B cell (primary cell): ENCODE measurements around the gene FRK. TPM values are rescaled to one million over a fixed set of nuclear protein-coding genes. Genes with fewer than 3 reads are reported as not detected.

Source experiments
- ATAC-seq: fragments of 200-7000 bp; cut with Tn5 transposase; one replicate; pipeline ENCODE4 v1.10.0; 2021; ENCODE audit warnings: low read depth, mild to moderate bottlenecking, moderate number of reproducible peaks, moderate library complexity
- CTCF ChIA-PET: fragments of 350-600 bp; sonication (Branson Sonifier 250); formaldehyde crosslinking; loops from one replicate; lab custom pipeline; 2021; ENCODE audit warnings: antibody characterized with exemption, inconsistent platforms; lab: Charles Lee
- POLR2A ChIA-PET: fragments of 350-600 bp; sonication (Branson Sonifier 250); formaldehyde crosslinking; loops from one replicate; lab custom pipeline; 2021; ENCODE audit warnings: antibody characterized with exemption; lab: Charles Lee
- DNase-seq: peaks from one replicate; pipeline ENCODE4 v3.0.0; 2013
- H2AFZ ChIP-seq: 2 replicates; pipeline ENCODE4 v1.6.1; 2012; ENCODE audit warnings: mild to moderate bottlenecking, low read depth, low read length; ENCODE audit not compliant: insufficient read depth, poor library complexity, severe bottlenecking
- H3K27ac ChIP-seq, 2 donors: 1 replicate in 1 of 2; 2 replicates in 1 of 2; pipeline ENCODE4 v1.5.1; 2012 to 2013; ENCODE audit warnings: low read length in 2 of 2, mild to moderate bottlenecking in 2 of 2, moderate library complexity in 1 of 2
- H3K27me3 ChIP-seq, 4 experiments: fragments of 200-600 bp in 1 of 4; sonication (generic) in 1 of 4; replicated peaks in 1 of 4; 1 replicate in 2 of 4; 2 replicates in 2 of 4; pipeline versions ENCODE4 v1.6.1 to v1.7.0; 2013 to 2016; ENCODE audit warnings: low read length in 3 of 4, mild to moderate bottlenecking in 2 of 4, mixed read lengths in 1 of 4, moderate library complexity in 1 of 4; ENCODE audit not compliant: insufficient read depth in 4 of 4, control insufficient read depth in 3 of 4; ENCODE audit errors: control extremely low read depth in 1 of 4
- H3K36me3 ChIP-seq, 2 experiments: replicated peaks in 1 of 2; 1 replicate in 1 of 2; 2 replicates in 1 of 2; pipeline versions ENCODE4 v1.6.1 to v1.7.1; 2013; ENCODE audit warnings: low read length in 1 of 2; ENCODE audit not compliant: insufficient read depth in 2 of 2, control insufficient read depth in 1 of 2; ENCODE audit errors: control extremely low read depth in 1 of 2, extremely low read depth in 1 of 2
- H3K4me1 ChIP-seq, 2 donors: fragments of 200-600 bp in 1 of 2; sonication (generic) in 1 of 2; 1 replicate in 1 of 2; 2 replicates in 1 of 2; pipeline versions ENCODE4 v1.5.1 to v1.6.1; 2013 to 2017; ENCODE audit warnings: low read length in 2 of 2; ENCODE audit not compliant: control insufficient read depth in 2 of 2, insufficient read depth in 2 of 2
- H3K4me2 ChIP-seq: replicated peaks from 2 replicates; pipeline ENCODE3; 2012; ENCODE audit warnings: mild to moderate bottlenecking, low read depth, low read length; ENCODE audit not compliant: poor library complexity, severe bottlenecking
- H3K4me3 ChIP-seq, 5 experiments: fragments of 200-600 bp in 1 of 5; sonication (generic) in 1 of 5; 1 replicate in 3 of 5; 2 replicates in 2 of 5; pipeline versions ENCODE4 v1.5.1 to v1.7.0; 2011 to 2016; ENCODE audit warnings: low read length in 4 of 5, mild to moderate bottlenecking in 4 of 5, low read depth in 2 of 5, control low read depth in 1 of 5, moderate library complexity in 1 of 5; ENCODE audit not compliant: insufficient read depth in 1 of 5; ENCODE audit errors: control extremely low read depth in 1 of 5, extremely low read depth in 1 of 5
- H3K79me2 ChIP-seq: fragments of 200-600 bp; sonication (generic); one replicate; pipeline ENCODE4 v1.6.0; 2016; ENCODE audit warnings: low read length; ENCODE audit not compliant: control insufficient read depth, insufficient read depth
- H3K9ac ChIP-seq: fragments of 200-600 bp; sonication (generic); 2 replicates; pipeline ENCODE4 v1.6.1; 2017; ENCODE audit warnings: mild to moderate bottlenecking, low read length, moderate library complexity
- H3K9me3 ChIP-seq, 3 donors: one replicate each; pipeline versions ENCODE4 v1.6.1 to v1.7.1; 2013; ENCODE audit warnings: low read length in 2 of 3; ENCODE audit not compliant: control insufficient read depth in 2 of 3, insufficient read depth in 1 of 3; ENCODE audit errors: control extremely low read depth in 1 of 3
- H4K20me1 ChIP-seq: 2 replicates; pipeline ENCODE4 v1.6.0; 2012; ENCODE audit warnings: mild to moderate bottlenecking, low read length; ENCODE audit not compliant: insufficient read depth, control insufficient read depth, poor library complexity, severe bottlenecking
- H3K27ac Mint-ChIP-seq: one replicate; pipeline ENCODE4 v1.8.0; 2021; ENCODE audit warnings: mixed read lengths
- H3K27me3 Mint-ChIP-seq: one replicate; pipeline ENCODE4 v1.8.0; 2021; ENCODE audit warnings: mixed read lengths
- H3K4me1 Mint-ChIP-seq: one replicate; pipeline ENCODE4 v1.8.0; 2021; ENCODE audit warnings: mixed read lengths
- H3K4me3 Mint-ChIP-seq: one replicate; pipeline ENCODE4 v1.8.0; 2021; ENCODE audit warnings: mixed read lengths
- H3K9me3 Mint-ChIP-seq: one replicate; pipeline ENCODE4 v1.8.0; 2022; ENCODE audit warnings: mixed read lengths; ENCODE audit not compliant: insufficient read depth
- EZH2 ChIP-seq: IDR thresholded peaks from 2 replicates; pipeline ENCODE4 v1.6.1; 2012; ENCODE audit warnings: borderline replicate concordance, low read depth, mild to moderate bottlenecking, moderate library complexity, low read length; ENCODE audit not compliant: insufficient read depth, poor library complexity, severe bottlenecking
- WGBS: methylation state at CpG from one replicate; pipeline ENCODE4 v1.1.5; 2013; ENCODE audit warnings: missing lambda C conversion rate; ENCODE audit not compliant: insufficient coverage; 5-methylcytosine and 5-hydroxymethylcytosine counted together
- intact Hi-C: fragments of 100-400 bp; cut with micrococcal nuclease; formaldehyde crosslinking; loops from one replicate; pipeline ENCODE4 v1.10.0; 2022
- polyA plus RNA-seq: library from polyadenylated mRNA; depleted of rRNA; stranded (reverse); fragments of >200 nt; gene quantifications from 2 replicates; pipeline ENCODE4 v1.2.3, GENCODE V29; 2012
- total RNA-seq, 2 donors: library from RNA; stranded (reverse); fragments of 120-200 nt in 1 of 2; gene quantifications; 1 replicate in 1 of 2; 2 replicates in 1 of 2; pipeline versions ENCODE4 v1.2.3 to v1.2.4, GENCODE V29; 2013 to 2022
- TF ChIP-seq, protein P1 (sequence below): fragments of 200-600 bp; IDR thresholded peaks from one replicate; pipeline ENCODE4 v1.8.0; 2022; ENCODE audit warnings: antibody characterized with exemption, mild to moderate bottlenecking

Gene FRK
- total and polyA plus RNA-seq, 2 donors (not counting 1 experiment from before 2014, with no cell fraction given): 0.01 to 0.07 TPM

DNA sequence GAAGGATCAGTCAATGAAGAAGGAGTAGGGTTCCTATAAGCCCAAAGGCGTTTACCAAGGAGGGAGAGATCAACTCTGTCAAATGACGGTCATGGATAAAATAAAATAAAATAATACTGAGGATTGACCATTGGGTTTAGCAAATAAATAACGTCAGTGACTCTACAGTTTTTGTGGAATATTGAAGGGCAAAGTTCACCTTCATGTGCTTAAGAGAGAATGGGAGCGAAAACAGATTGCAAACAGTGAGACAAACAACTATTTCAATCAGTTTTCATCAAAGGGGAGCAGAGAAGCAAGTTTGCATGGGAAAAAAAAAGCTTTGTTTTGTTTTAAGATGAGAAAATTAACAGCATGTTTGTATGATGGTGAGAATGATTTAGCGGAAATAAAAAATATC, 22.4 kb upstream of the FRK start:
- no peaks in the 10 kb centered on the region for H3K79me2 ChIP-seq
- intact Hi-C loops: no loop called here
- H3K9me3 ChIP-seq: no peaks in the 10 kb centered on the region
- H3K4me1 ChIP-seq: peaks cover 9% of the 10 kb centered on the region in 2 donors
- CTCF ChIA-PET: interaction anchor here (1.3 kb wide), 1 partner anchor 70 kb away, joined by 4 read pairs; no protein-coding TSS in a partner anchor
- H3K4me1 Mint-ChIP-seq: peaks cover 15% of the 10 kb centered on the region
- H3K4me2 ChIP-seq: no peak overlapping the region
- DNase-seq (no peak), ATAC-seq (no peak)
- H3K36me3 ChIP-seq: no peaks in the 10 kb centered on the region
- H4K20me1 ChIP-seq: no peaks in the 10 kb centered on the region
- H3K27me3 ChIP-seq: peaks cover 0 to 6% (median 1%) of the 10 kb centered on the region in 4 experiments
- no peaks in the 10 kb centered on the region for H3K9me3 Mint-ChIP-seq
- WGBS: 96% methylated on average over 3 of the region's 5 CpGs
- H3K4me3 Mint-ChIP-seq: no peak overlapping the region
- no peak overlapping the region for H3K4me3 ChIP-seq
- H2AFZ ChIP-seq: no peak overlapping the region
- H3K27ac Mint-ChIP-seq: no peak overlapping the region
- TF ChIP-seq, protein P1, sequence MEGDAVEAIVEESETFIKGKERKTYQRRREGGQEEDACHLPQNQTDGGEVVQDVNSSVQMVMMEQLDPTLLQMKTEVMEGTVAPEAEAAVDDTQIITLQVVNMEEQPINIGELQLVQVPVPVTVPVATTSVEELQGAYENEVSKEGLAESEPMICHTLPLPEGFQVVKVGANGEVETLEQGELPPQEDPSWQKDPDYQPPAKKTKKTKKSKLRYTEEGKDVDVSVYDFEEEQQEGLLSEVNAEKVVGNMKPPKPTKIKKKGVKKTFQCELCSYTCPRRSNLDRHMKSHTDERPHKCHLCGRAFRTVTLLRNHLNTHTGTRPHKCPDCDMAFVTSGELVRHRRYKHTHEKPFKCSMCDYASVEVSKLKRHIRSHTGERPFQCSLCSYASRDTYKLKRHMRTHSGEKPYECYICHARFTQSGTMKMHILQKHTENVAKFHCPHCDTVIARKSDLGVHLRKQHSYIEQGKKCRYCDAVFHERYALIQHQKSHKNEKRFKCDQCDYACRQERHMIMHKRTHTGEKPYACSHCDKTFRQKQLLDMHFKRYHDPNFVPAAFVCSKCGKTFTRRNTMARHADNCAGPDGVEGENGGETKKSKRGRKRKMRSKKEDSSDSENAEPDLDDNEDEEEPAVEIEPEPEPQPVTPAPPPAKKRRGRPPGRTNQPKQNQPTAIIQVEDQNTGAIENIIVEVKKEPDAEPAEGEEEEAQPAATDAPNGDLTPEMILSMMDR: no peak
- no peak for TF ChIP-seq EZH2
- no peak overlapping the region for H3K27ac ChIP-seq
- peaks cover 16% of the 10 kb centered on the region for H3K27me3 Mint-ChIP-seq
- H3K9ac ChIP-seq: no peak overlapping the region
- POLR2A ChIA-PET: no interaction called here

DNA sequence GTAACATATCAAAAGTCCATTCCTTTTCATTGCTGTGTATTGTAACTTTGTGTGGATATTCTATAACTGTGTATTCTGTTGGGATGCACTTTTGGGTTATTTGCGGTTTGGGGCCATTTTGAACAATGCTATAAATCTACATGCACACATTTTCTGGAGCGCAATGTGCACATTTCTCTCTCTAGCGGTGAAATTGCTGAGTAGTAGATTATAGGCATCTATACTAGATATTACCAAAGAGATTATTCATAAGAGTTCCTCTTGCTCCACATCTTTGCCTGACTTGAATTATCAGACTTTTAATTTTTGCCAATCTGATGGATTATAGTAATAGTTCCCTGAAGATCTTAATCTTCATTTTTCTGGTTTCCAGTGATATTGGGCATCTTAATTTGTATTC, 18.3 kb upstream of the FRK start:
- WGBS: no CpG with 5 or more reads among the region's 3 CpGs
- intact Hi-C loops: no loop called here
- no peak overlapping the region for H2AFZ ChIP-seq
- ChIA-PET CTCF (interaction anchor here (1.1 to 2.2 kb wide), 2 partner anchors 18 to 67 kb away, joined by 4 to 10 read pairs; no protein-coding TSS in a partner anchor), POLR2A (no interaction called here)
- TF ChIP-seq, protein P1: no peak
- TF ChIP-seq EZH2: no peak
- no peak overlapping the region for H3K4me3 Mint-ChIP-seq
- DNase-seq: no peak
- peaks cover 0 to 6% (median 1%) of the 10 kb centered on the region in 4 experiments for H3K27me3 ChIP-seq
- H3K4me1 Mint-ChIP-seq: no peaks in the 10 kb centered on the region
- H3K27ac Mint-ChIP-seq: no peak overlapping the region
- no peak overlapping the region for H3K27ac ChIP-seq
- no peaks in the 10 kb centered on the region for H3K36me3 ChIP-seq
- H3K27me3 Mint-ChIP-seq: peaks cover 16% of the 10 kb centered on the region
- H3K4me1 ChIP-seq: no peaks in the 10 kb centered on the region
- no peak overlapping the region for H3K4me3 ChIP-seq
- H3K9ac ChIP-seq: no peak overlapping the region
- no peak overlapping the region for H3K4me2 ChIP-seq
- no peaks in the 10 kb centered on the region for H3K79me2 ChIP-seq
- no peak for ATAC-seq
- no peaks in the 10 kb centered on the region for H3K9me3 Mint-ChIP-seq
- no peaks in the 10 kb centered on the region for H3K9me3 ChIP-seq
- H4K20me1 ChIP-seq: no peaks in the 10 kb centered on the region
